Measurements from ENCODE around the gene TRPC4AP.

Gene TRPC4AP

DNA sequence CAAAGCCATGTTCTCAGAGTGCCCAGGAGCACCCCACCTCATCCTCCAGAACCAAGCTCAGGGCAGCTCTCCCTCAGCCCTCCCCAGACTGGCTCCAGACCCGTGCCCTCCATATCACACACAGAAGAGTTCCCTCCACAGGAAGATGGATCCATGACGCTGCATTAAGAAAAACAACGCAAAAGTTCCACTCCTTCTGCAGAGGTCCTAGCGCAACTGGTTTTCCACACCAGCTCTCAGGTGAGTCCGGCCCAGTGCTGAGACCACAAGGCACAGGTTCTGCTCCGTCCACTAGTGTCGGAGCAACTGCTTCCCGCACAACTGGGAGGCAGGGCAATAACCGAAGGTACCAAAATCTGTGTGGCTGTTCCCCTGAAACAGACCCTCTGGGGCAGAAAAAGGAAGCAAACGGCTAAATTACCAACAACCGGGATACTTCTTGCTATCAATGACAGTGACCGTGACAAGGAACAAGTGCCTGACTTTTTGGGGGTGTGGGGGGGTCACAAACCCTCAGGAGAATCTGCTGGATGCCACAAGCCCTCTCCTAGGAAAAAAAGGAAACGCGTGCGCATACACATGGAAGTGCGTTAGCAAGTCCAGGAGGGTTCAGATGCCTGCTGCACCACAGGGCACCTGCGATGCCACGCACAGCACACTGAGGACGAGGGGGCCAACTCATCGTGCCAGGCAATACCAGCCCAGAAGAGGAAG, 87.7 kb downstream of the TRPC4AP start:
- TF ChIP-seq CTCF (IDR thresholded peaks at IDR 0.05; ENCODE audit: extremely low read depth, insufficient read depth, missing control alignments), result no peak
- no peak for DNase-seq (ENCODE audit: low spot score)
- in situ Hi-C loops (cut with MboI; ENCODE audit: low pct_unique_long_range_greater_than_20kb, low sequenced_read_pairs, unreplicated experiment), result no loop called here

GRCh38 chr20:35004051-35004725, 88.4 kb downstream of the TRPC4AP start:
- no peak for DNase-seq (ENCODE audit: low spot score)
- no peak for TF ChIP-seq CTCF (IDR thresholded peaks at IDR 0.05; ENCODE audit: extremely low read depth, insufficient read depth, missing control alignments)
- in situ Hi-C loops (cut with MboI; ENCODE audit: low pct_unique_long_range_greater_than_20kb, low sequenced_read_pairs, unreplicated experiment), result no loop called here

DNA sequence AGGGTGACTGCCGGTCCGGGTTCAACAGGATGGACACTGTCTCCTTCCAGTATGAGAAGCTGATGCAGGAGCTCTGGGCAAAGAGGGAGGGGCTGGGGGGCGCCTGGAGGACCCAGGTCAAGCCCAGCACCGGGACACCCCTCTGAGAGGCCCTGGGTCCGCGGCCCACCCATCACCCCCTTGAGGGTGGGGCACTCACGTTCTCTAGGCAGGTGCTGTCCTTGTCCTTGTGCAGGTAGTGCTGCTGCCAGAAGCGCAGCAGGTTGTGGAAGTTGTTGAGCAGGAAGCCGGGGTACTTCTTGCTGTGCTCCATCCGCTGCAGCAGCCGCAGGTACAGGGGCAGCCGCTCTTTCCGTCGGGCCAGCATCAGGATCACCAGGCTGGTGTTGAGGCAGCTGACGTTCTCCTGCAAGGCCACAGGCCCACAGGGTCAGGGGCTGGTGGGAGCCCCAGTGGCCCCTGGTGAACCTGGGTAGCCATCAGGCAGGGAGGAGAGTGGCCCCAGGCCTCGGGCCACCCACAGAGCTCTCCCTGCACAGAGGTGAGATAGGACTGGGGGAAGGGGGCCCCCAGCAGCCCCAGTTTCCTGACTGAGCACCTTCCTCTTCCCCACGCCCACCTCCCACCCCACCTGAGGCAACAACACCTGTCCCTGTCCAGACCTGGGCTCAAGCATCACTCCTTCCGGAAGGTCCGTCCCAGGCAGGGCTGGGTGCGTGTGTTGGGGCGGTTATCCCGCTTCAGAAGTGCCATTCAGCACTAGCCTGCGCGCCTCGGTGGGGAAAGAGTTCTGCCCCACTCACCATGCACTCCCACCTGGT, 89.2 kb downstream of the TRPC4AP start:
- DNase-seq (ENCODE audit: low spot score), result no peak
- no peak for TF ChIP-seq CTCF (IDR thresholded peaks at IDR 0.05; ENCODE audit: extremely low read depth, insufficient read depth, missing control alignments)
- in situ Hi-C loops (cut with MboI; ENCODE audit: low pct_unique_long_range_greater_than_20kb, low sequenced_read_pairs, unreplicated experiment), result no loop called here

DNA sequence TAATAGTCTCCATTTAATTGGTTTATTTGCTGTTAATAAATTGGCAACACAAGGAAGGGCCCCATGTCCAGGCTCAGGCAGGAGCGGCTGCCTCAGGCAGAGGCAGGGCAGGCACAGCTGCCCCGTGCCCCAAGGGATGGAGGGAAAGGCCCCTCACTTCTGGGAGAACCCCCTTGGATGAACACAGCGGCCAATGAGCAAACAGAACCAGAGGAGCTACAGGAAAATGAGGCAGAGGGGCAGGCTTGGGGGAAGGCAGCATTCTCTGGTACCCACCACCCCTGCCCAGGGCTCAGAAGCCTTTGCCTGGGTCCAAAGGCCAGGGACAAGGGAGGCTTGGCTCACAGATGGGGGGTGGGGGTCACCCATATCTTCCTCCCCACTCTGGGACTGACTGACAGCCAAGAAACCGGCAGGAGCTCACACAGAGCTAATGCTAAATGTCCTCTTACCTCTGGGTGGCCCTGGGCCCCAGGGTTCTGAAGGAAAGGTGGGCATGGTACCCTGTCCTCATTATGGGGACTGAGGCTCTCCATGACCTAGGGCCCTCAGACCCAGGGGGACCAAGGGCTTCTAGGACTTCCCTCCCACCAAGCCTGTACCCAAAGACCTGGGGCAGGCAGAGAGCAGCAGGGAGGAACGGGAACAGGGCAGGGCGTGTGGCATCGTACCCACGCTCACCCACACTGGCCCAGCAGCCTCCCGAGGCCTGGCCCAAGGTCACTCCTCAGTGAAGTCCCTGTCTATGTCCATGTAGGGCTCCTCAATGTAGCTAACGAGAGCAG, 90.0 kb downstream of the TRPC4AP start:
- no peak for DNase-seq (ENCODE audit: low spot score)
- in situ Hi-C loops (cut with MboI; ENCODE audit: low pct_unique_long_range_greater_than_20kb, low sequenced_read_pairs, unreplicated experiment), result no loop called here
- no peak for TF ChIP-seq CTCF (IDR thresholded peaks at IDR 0.05; ENCODE audit: extremely low read depth, insufficient read depth, missing control alignments)

DNA sequence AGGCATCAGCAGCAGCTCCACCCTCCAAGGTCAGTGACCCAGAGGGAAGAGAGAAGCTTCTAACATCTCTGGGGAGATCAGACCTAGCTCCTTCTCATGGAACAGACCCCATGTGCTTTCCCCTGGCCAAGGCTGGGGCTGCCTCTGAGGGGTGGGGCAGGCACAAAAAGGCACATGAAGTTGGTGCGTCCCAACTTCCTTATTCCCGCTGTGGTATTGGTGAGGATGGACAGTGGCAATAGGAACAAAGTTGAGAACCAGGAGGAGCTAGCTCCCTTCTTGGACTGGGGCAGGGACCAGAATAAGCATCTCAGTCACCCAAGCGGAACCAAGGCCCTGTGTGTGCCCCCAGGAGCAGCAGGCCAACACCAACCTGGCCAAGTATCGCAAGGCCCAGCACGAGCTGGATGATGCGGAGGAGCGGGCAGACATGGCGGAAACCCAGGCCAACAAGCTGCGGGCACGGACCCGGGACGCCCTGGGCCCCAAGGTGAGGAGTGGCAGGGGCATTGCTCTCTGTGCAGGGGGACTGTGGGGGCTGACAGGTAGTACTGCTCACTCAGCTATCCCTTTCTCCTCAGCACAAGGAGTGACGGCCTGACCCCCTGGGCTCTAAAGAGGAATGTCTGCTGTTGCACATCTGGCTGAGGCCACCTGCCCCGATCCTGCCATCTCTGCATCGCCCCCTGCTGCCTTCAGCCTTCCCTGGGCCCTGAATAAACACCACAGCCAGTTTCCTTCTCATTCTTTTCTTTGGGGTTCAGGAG, 90.8 kb downstream of the TRPC4AP start:
- DNase-seq (ENCODE audit: low spot score), result no peak
- TF ChIP-seq CTCF (IDR thresholded peaks at IDR 0.05; ENCODE audit: extremely low read depth, insufficient read depth, missing control alignments), result peak; percentile 47
- in situ Hi-C loops (cut with MboI; ENCODE audit: low pct_unique_long_range_greater_than_20kb, low sequenced_read_pairs, unreplicated experiment), result no loop called here
